Liver (tissue), 9 donors: Measurements from ENCODE around the gene UXS1. TPM values are rescaled to one million over a fixed set of nuclear protein-coding genes. Genes with fewer than 3 reads are reported as not detected.

Source experiments
- DNase-seq: peaks from one replicate; pipeline ENCODE4 v3.0.0-alpha.2; 2017; ENCODE audit warnings: low spot score
- H3K27ac ChIP-seq, 2 donors: one replicate each; pipeline ENCODE4 v1.7.0; 2013; ENCODE audit warnings: inconsistent platforms in 2 of 2, low read length in 2 of 2, control low read depth in 1 of 2, low read depth in 1 of 2, mild to moderate bottlenecking in 1 of 2
- H3K27me3 ChIP-seq, 4 donors: one replicate each; pipeline versions ENCODE4 v1.6.1 to v1.7.0; 2013; ENCODE audit warnings: low read length in 3 of 4, inconsistent platforms in 1 of 4, mild to moderate bottlenecking in 1 of 4, moderate library complexity in 1 of 4; ENCODE audit not compliant: control insufficient read depth in 4 of 4, insufficient read depth in 4 of 4
- H3K36me3 ChIP-seq, 4 donors: one replicate each; pipeline versions ENCODE4 v1.6.1 to v1.7.0; 2013; ENCODE audit warnings: low read length in 3 of 4, mild to moderate bottlenecking in 3 of 4, low read depth in 1 of 4, moderate library complexity in 1 of 4; ENCODE audit not compliant: control insufficient read depth in 4 of 4, insufficient read depth in 3 of 4
- H3K4me1 ChIP-seq, 4 donors: one replicate each; pipeline versions ENCODE4 v1.6.1 to v1.7.0; 2013; ENCODE audit warnings: low read length in 3 of 4, mild to moderate bottlenecking in 3 of 4, moderate library complexity in 1 of 4; ENCODE audit not compliant: control insufficient read depth in 4 of 4, insufficient read depth in 4 of 4
- H3K4me3 ChIP-seq, 3 donors: one replicate each; pipeline versions ENCODE4 v1.6.1 to v1.7.0; 2013; ENCODE audit warnings: low read length in 3 of 3, control low read depth in 1 of 3, low read depth in 1 of 3, mild to moderate bottlenecking in 1 of 3
- H3K9ac ChIP-seq, 2 donors: one replicate each; pipeline ENCODE4 v1.7.0; 2013; ENCODE audit warnings: low read length in 2 of 2, mild to moderate bottlenecking in 2 of 2, moderate library complexity in 2 of 2, control low read depth in 1 of 2, low read depth in 1 of 2
- H3K9me3 ChIP-seq, 4 donors: one replicate each; pipeline versions ENCODE4 v1.6.1 to v1.7.0; 2013; ENCODE audit warnings: low read length in 3 of 4; ENCODE audit not compliant: control insufficient read depth in 4 of 4
- ATF3 ChIP-seq: IDR thresholded peaks from 2 replicates; pipeline ENCODE4 v1.6.1; 2016; ENCODE audit warnings: antibody characterized with exemption
- CTCF ChIP-seq: fragments of 150-350 bp; IDR thresholded peaks from 2 replicates; pipeline ENCODE4 v1.5.1; 2017; ENCODE audit warnings: improper control_type of control experiment, low read depth, low read length; ENCODE audit not compliant: missing input control
- EGR1 ChIP-seq, 2 donors: IDR thresholded peaks; 2 replicates each; pipeline ENCODE4 v1.6.1; 2016 to 2018; ENCODE audit warnings: antibody characterized with exemption in 2 of 2, low read depth in 2 of 2
- FOXA1 ChIP-seq: IDR thresholded peaks from 2 replicates; pipeline ENCODE4 v1.6.1; 2016; ENCODE audit warnings: antibody characterized with exemption
- FOXA2 ChIP-seq: IDR thresholded peaks from 2 replicates; pipeline ENCODE4 v1.6.1; 2016; ENCODE audit warnings: antibody characterized with exemption
- GABPA ChIP-seq, 2 donors: IDR thresholded peaks in 1 of 2; conservative IDR thresholded peaks in 1 of 2; 2 replicates each; pipeline ENCODE4 v1.6.1; 2016; ENCODE audit warnings: antibody characterized with exemption in 2 of 2, mild to moderate bottlenecking in 1 of 2, moderate library complexity in 1 of 2
- HNF4A ChIP-seq, 2 donors: conservative IDR thresholded peaks; 2 replicates each; pipeline ENCODE4 v1.6.1; 2016; ENCODE audit warnings: antibody characterized with exemption in 2 of 2, mild to moderate bottlenecking in 2 of 2
- HNF4G ChIP-seq: IDR thresholded peaks from 2 replicates; pipeline ENCODE4 v1.6.1; 2016; ENCODE audit warnings: antibody characterized with exemption
- JUND ChIP-seq, 2 donors: IDR thresholded peaks; 2 replicates each; pipeline ENCODE4 v1.6.1; 2016; ENCODE audit warnings: antibody characterized with exemption in 2 of 2
- MAX ChIP-seq: IDR thresholded peaks from 2 replicates; pipeline ENCODE4 v1.6.1; 2016; ENCODE audit warnings: antibody characterized with exemption
- NR2F2 ChIP-seq: IDR thresholded peaks from 2 replicates; pipeline ENCODE4 v1.6.1; 2016; ENCODE audit warnings: antibody characterized with exemption
- RAD21 ChIP-seq, 2 donors: IDR thresholded peaks; 2 replicates each; pipeline ENCODE4 v1.6.1; 2016; ENCODE audit warnings: antibody characterized with exemption in 2 of 2, mild to moderate bottlenecking in 2 of 2
- REST ChIP-seq: IDR thresholded peaks from 2 replicates; pipeline ENCODE4 v1.6.1; 2016; ENCODE audit warnings: antibody characterized with exemption, mild to moderate bottlenecking
- RXRA ChIP-seq, 2 donors: IDR thresholded peaks; 2 replicates each; pipeline ENCODE4 v1.6.1; 2017 to 2018; ENCODE audit warnings: antibody characterized with exemption in 2 of 2, mild to moderate bottlenecking in 1 of 2
- TAF1 ChIP-seq: conservative IDR thresholded peaks from 2 replicates; pipeline ENCODE4 v1.6.1; 2016; ENCODE audit warnings: antibody characterized with exemption, mild to moderate bottlenecking
- YY1 ChIP-seq: IDR thresholded peaks from 2 replicates; pipeline ENCODE4 v1.6.1; 2016; ENCODE audit warnings: antibody characterized with exemption, mild to moderate bottlenecking
- ZBTB33 ChIP-seq: IDR thresholded peaks from 2 replicates; pipeline ENCODE4 v1.6.1; 2016; ENCODE audit warnings: antibody characterized with exemption
- WGBS: extraction: QIAGEN DNeasy Blood & Tissue Kit; methylation state at CpG from one replicate; pipeline ENCODE4 v1.1.7; 2013; 5-methylcytosine and 5-hydroxymethylcytosine counted together
- polyA plus RNA-seq, 2 donors: library from polyadenylated mRNA; stranded (reverse) in 1 of 2; unstranded in 1 of 2; fragments of 200-250 nt in 1 of 2; fragments of >200 nt in 1 of 2; fragmentation: Nextera tagmentation in 1 of 2; extraction: Ambion mirVana in 1 of 2; gene quantifications; one replicate each; pipeline versions ENCODE4 v1.2.1 to v1.2.3, GENCODE V29; 2013 to 2015
- total RNA-seq, 2 donors: library from RNA; depleted of rRNA; stranded (reverse); fragments of >200 nt; gene quantifications; one replicate each; pipeline ENCODE4 v1.2.3, GENCODE V29; 2014
- donor health status: healthy.
- donor health status: healthy.
- donor health status: healthy.
- donor health status: healthy.
- donor health status: healthy.

UXS1 gene
- total and polyA plus RNA-seq, 4 donors: 8.8 to 19.9 (median 10.0) TPM

GRCh38 chr2:106153781-106154180, 40.3 kb downstream of the UXS1 start:
- Histone ChIP-seq H3K4me1 (no peaks in the 10 kb centered on the region), H3K4me3 (no peak overlapping the region), H3K27ac (no peak overlapping the region), H3K9ac (no peak overlapping the region), H3K9me3 (peaks cover 0 to 6% (median 1%) of the 10 kb centered on the region in 4 donors), H3K36me3 (peaks cover 0 to 5% (median 3%) of the 10 kb centered on the region in 4 donors), H3K27me3 (no peaks in the 10 kb centered on the region)
- DNase-seq: no peak
- WGBS: 96% methylated on average over 1 of the region's 1 CpG
- TF ChIP-seq FOXA2: no peak
- no peak for TF ChIP-seq HNF4A (conservative IDR thresholded peaks at IDR 0.05)
- no peak for TF ChIP-seq TAF1

- H3K4me3 ChIP-seq: no peak overlapping the region
These were observed 46.4 kb downstream of the UXS1 start for GRCh38 chr2:106147665-106148064.

More at GRCh38 chr2:106147665-106148064, 46.4 kb downstream of the UXS1 start:
- no peak for TF ChIP-seq JUND (IDR thresholded peaks at IDR 0.05)
- no peak for TF ChIP-seq RXRA (IDR thresholded peaks at IDR 0.05)
- no peak for TF ChIP-seq ATF3
- TF ChIP-seq RAD21 (IDR thresholded peaks at IDR 0.05): no peak
- TF ChIP-seq ZBTB33: no peak
- no peak for TF ChIP-seq NR2F2
- TF ChIP-seq TAF1: no peak
- no peak for TF ChIP-seq MAX
- TF ChIP-seq REST: no peak
- TF ChIP-seq CTCF: no peak
- TF ChIP-seq YY1: no peak
- no peak for TF ChIP-seq FOXA2
- no peak for TF ChIP-seq GABPA (IDR thresholded peaks at IDR 0.05 in 1 of 2, conservative IDR thresholded peaks at IDR 0.05 in 1 of 2)
- TF ChIP-seq FOXA1: no peak
- TF ChIP-seq HNF4A (conservative IDR thresholded peaks at IDR 0.05): no peak
- TF ChIP-seq HNF4G: no peak
- no peak for TF ChIP-seq EGR1 (IDR thresholded peaks at IDR 0.05; ENCODE audit: low read depth in 2 of 2)
- DNase-seq: no peak
- H3K4me1 ChIP-seq: no peaks in the 10 kb centered on the region
- 94% methylated on average over 3 of the region's 3 CpGs for WGBS
- H3K27ac ChIP-seq: no peak overlapping the region
- no peak overlapping the region for H3K9ac ChIP-seq
- no peaks in the 10 kb centered on the region for H3K27me3 ChIP-seq
- H3K9me3 ChIP-seq: no peaks in the 10 kb centered on the region
- H3K36me3 ChIP-seq: peaks cover 0 to 4% (median 0%) of the 10 kb centered on the region in 4 donors
